ENCODE data around the gene NAALADL2.
A peak's percentile ranks its signal among the peaks of the same experiment; 100 is the strongest.

- TF ChIP-seq, protein P1, sequence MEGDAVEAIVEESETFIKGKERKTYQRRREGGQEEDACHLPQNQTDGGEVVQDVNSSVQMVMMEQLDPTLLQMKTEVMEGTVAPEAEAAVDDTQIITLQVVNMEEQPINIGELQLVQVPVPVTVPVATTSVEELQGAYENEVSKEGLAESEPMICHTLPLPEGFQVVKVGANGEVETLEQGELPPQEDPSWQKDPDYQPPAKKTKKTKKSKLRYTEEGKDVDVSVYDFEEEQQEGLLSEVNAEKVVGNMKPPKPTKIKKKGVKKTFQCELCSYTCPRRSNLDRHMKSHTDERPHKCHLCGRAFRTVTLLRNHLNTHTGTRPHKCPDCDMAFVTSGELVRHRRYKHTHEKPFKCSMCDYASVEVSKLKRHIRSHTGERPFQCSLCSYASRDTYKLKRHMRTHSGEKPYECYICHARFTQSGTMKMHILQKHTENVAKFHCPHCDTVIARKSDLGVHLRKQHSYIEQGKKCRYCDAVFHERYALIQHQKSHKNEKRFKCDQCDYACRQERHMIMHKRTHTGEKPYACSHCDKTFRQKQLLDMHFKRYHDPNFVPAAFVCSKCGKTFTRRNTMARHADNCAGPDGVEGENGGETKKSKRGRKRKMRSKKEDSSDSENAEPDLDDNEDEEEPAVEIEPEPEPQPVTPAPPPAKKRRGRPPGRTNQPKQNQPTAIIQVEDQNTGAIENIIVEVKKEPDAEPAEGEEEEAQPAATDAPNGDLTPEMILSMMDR (IDR thresholded peaks at IDR 0.05; ENCODE audit: low read depth, low read length, missing input control): no peak
- TF ChIP-seq, protein P2, sequence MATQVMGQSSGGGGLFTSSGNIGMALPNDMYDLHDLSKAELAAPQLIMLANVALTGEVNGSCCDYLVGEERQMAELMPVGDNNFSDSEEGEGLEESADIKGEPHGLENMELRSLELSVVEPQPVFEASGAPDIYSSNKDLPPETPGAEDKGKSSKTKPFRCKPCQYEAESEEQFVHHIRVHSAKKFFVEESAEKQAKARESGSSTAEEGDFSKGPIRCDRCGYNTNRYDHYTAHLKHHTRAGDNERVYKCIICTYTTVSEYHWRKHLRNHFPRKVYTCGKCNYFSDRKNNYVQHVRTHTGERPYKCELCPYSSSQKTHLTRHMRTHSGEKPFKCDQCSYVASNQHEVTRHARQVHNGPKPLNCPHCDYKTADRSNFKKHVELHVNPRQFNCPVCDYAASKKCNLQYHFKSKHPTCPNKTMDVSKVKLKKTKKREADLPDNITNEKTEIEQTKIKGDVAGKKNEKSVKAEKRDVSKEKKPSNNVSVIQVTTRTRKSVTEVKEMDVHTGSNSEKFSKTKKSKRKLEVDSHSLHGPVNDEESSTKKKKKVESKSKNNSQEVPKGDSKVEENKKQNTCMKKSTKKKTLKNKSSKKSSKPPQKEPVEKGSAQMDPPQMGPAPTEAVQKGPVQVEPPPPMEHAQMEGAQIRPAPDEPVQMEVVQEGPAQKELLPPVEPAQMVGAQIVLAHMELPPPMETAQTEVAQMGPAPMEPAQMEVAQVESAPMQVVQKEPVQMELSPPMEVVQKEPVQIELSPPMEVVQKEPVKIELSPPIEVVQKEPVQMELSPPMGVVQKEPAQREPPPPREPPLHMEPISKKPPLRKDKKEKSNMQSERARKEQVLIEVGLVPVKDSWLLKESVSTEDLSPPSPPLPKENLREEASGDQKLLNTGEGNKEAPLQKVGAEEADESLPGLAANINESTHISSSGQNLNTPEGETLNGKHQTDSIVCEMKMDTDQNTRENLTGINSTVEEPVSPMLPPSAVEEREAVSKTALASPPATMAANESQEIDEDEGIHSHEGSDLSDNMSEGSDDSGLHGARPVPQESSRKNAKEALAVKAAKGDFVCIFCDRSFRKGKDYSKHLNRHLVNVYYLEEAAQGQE (IDR thresholded peaks at IDR 0.05): no peak
- no peak for TF ChIP-seq EGR1 (IDR thresholded peaks at IDR 0.05; ENCODE audit: low read depth in 2 of 2)
- TF ChIP-seq SP1 (IDR thresholded peaks at IDR 0.05): no peak
- TF ChIP-seq RAD21 (IDR thresholded peaks at IDR 0.05): peak in 1 of 2 donors; percentile 6
- TF ChIP-seq YY1 (IDR thresholded peaks at IDR 0.05): no peak
- TF ChIP-seq FOXA1 (IDR thresholded peaks at IDR 0.05): no peak
- TF ChIP-seq GABPA (IDR thresholded peaks at IDR 0.05 in 1 of 2, conservative IDR thresholded peaks at IDR 0.05 in 1 of 2): no peak
- no peak for TF ChIP-seq MAX (IDR thresholded peaks at IDR 0.05)
- no peak for TF ChIP-seq TAF1 (conservative IDR thresholded peaks at IDR 0.05)
- peak in 1 of 2 donors; percentile 6 for TF ChIP-seq HNF4A (conservative IDR thresholded peaks at IDR 0.05)
Observed at GRCh38 chr3:174891524-174892203, 32.5 kb downstream of the NAALADL2 start.

Data from liver (tissue), 3 donors.